Naive thymus-derived CD4-positive, alpha-beta T cell (primary cell): ENCODE results near the gene ZBTB39. TPM values are rescaled to one million over a fixed set of nuclear protein-coding genes. Genes with fewer than 3 reads are reported as not detected.

Experiments
- ATAC-seq: fragments of 150-1000 bp; cut with Tn5 transposase; 2 replicates; pipeline ENCODE4 v1.10.0; 2021; ENCODE audit warnings: mild to moderate bottlenecking, moderate library complexity
- CTCF ChIA-PET: fragments of 350-600 bp; sonication (Branson Sonifier 250); formaldehyde crosslinking; loops from one replicate; lab custom pipeline; 2021; ENCODE audit warnings: antibody characterized with exemption; lab: Charles Lee
- POLR2A ChIA-PET: fragments of 350-600 bp; sonication (Branson Sonifier 250); formaldehyde crosslinking; loops from one replicate; lab custom pipeline; 2021; ENCODE audit warnings: antibody characterized with exemption, inconsistent platforms; lab: Charles Lee
- DNase-seq, 9 donors: peaks; one replicate each; pipeline versions ENCODE4 v3.0.0 to v3.0.0-alpha.2; 2020 to 2022; ENCODE audit warnings: mixed read lengths in 1 of 9
- H3K27ac ChIP-seq: one replicate; pipeline ENCODE4 v1.7.0; 2013; ENCODE audit warnings: mild to moderate bottlenecking, low read depth, low read length, moderate library complexity
- H3K27me3 ChIP-seq, 2 donors: one replicate each; pipeline ENCODE4 v1.7.0; 2013; ENCODE audit warnings: low read length in 2 of 2, mild to moderate bottlenecking in 2 of 2, moderate library complexity in 2 of 2; ENCODE audit not compliant: control insufficient read depth in 2 of 2, insufficient read depth in 2 of 2
- H3K36me3 ChIP-seq, 3 experiments: 1 replicate in 2 of 3; 2 replicates in 1 of 3; pipeline ENCODE4 v1.7.0; 2013; ENCODE audit warnings: low read length in 3 of 3, mild to moderate bottlenecking in 3 of 3, moderate library complexity in 1 of 3; ENCODE audit not compliant: insufficient read depth in 3 of 3, control insufficient read depth in 2 of 3
- H3K4me1 ChIP-seq, 2 donors: one replicate each; pipeline ENCODE4 v1.7.0; 2013; ENCODE audit warnings: low read length in 2 of 2, mild to moderate bottlenecking in 2 of 2, moderate library complexity in 1 of 2; ENCODE audit not compliant: control insufficient read depth in 2 of 2, insufficient read depth in 2 of 2
- H3K4me3 ChIP-seq: 2 replicates; pipeline ENCODE4 v1.7.0; 2013; ENCODE audit warnings: mild to moderate bottlenecking, low read length
- H3K9me3 ChIP-seq, 3 experiments: 1 replicate in 2 of 3; 2 replicates in 1 of 3; pipeline ENCODE4 v1.7.0; 2013; ENCODE audit warnings: low read length in 3 of 3; ENCODE audit not compliant: control insufficient read depth in 2 of 3
- H3K27ac Mint-ChIP-seq, 9 donors: one replicate each; pipeline ENCODE4 v1.8.0; 2020 to 2022; ENCODE audit warnings: mixed read lengths in 9 of 9, mild to moderate bottlenecking in 8 of 9, moderate library complexity in 5 of 9, inconsistent platforms in 2 of 9
- H3K27me3 Mint-ChIP-seq, 5 donors: one replicate each; pipeline ENCODE4 v1.8.0; 2021 to 2022; ENCODE audit warnings: mixed read lengths in 5 of 5, mild to moderate bottlenecking in 1 of 5
- H3K36me3 Mint-ChIP-seq, 5 donors: one replicate each; pipeline ENCODE4 v1.8.0; 2020 to 2022; ENCODE audit warnings: mixed read lengths in 5 of 5, mild to moderate bottlenecking in 3 of 5, inconsistent platforms in 1 of 5
- H3K4me1 Mint-ChIP-seq, 7 donors: one replicate each; pipeline ENCODE4 v1.8.0; 2020 to 2022; ENCODE audit warnings: mixed read lengths in 7 of 7, mild to moderate bottlenecking in 3 of 7, inconsistent platforms in 1 of 7
- H3K4me3 Mint-ChIP-seq, 10 donors: one replicate each; pipeline ENCODE4 v1.8.0; 2020 to 2022; ENCODE audit warnings: mild to moderate bottlenecking in 10 of 10, mixed read lengths in 10 of 10, moderate library complexity in 6 of 10, inconsistent platforms in 2 of 10
- H3K9me3 Mint-ChIP-seq, 11 donors: one replicate each; pipeline ENCODE4 v1.8.0; 2020 to 2022; ENCODE audit warnings: mixed read lengths in 11 of 11, mild to moderate bottlenecking in 4 of 11, inconsistent platforms in 1 of 11, moderate library complexity in 1 of 11
- intact Hi-C, 2 donors: fragments of 100-400 bp; cut with micrococcal nuclease; formaldehyde crosslinking; loops; one replicate each; pipeline ENCODE4 v1.15.1; 2023
- polyA plus RNA-seq, 2 donors: library from polyadenylated mRNA; unstranded; fragments of 300-500 nt; fragmentation: Illumina TruSeq; gene quantifications; one replicate each; pipeline ENCODE4 v1.2.3, GENCODE V29; 2021
- total RNA-seq, 6 experiments: library from RNA in 5 of 6; stranded (reverse) in 5 of 6; gene quantifications; 1 replicate in 5 of 6; 2 replicates in 1 of 6; pipeline ENCODE4 v1.2.3 and lab custom pipeline; 2021 to 2026

The ZBTB39 gene
- total and polyA plus RNA-seq, 7 experiments from 2014 or later: 2.2 to 12.9 (median 8.2) TPM

- intact Hi-C loops: no loop called here
- Mint-ChIP-seq H3K4me3 (no peak overlapping the region), H3K4me1 (peaks cover 0 to 29% (median 16%) of the 10 kb centered on the region in 7 donors), H3K27me3 (peaks cover 0 to 2% (median 0%) of the 10 kb centered on the region in 5 donors), H3K27ac (no peak overlapping the region), H3K36me3 (no peaks in the 10 kb centered on the region), H3K9me3 (peaks cover 0 to 2% (median 0%) of the 10 kb centered on the region in 11 donors)
- H3K27ac ChIP-seq: no peak overlapping the region
- ATAC-seq: no peak
- no peaks in the 10 kb centered on the region for H3K36me3 ChIP-seq
- no peak for DNase-seq
- no peaks in the 10 kb centered on the region for H3K9me3 ChIP-seq
- peaks cover 0 to under 1% of the 10 kb centered on the region in 2 donors for H3K4me1 ChIP-seq
- no peak overlapping the region for H3K4me3 ChIP-seq
- ChIA-PET CTCF (interaction anchor here (1.3 kb wide), 1 partner anchor 20 kb away, joined by 5 read pairs; no protein-coding TSS in a partner anchor), POLR2A (interaction anchor here (0.6 to 1.1 kb wide), 2 partner anchors 9 to 26 kb away, joined by 3 to 4 read pairs; no protein-coding TSS in a partner anchor)
- no peaks in the 10 kb centered on the region for H3K27me3 ChIP-seq
Measured at GRCh38 chr12:57037264-57037663, 30.9 kb upstream of the ZBTB39 start.

DNA sequence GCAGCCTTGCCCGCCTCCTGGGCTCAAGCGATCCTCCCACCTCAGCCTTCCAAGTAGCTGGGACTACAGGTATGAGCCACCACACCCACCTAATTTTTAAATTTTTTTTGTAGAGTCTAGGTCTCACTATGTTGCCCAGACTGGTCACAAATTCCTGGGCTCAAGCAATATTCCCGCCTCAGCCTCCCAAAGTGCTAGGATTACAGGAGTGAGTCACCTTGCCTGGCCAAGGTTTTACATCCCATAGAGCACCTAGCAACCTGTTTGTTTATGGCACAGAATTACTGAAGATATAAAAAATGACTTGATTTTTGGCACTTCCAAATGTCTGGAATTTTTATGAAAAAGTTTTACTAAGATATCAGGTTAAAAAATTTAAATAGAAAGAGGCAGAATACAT is 27.1 kb upstream of the ZBTB39 start:
- Histone ChIP-seq H3K27ac (no peak overlapping the region), H3K4me3 (no peak overlapping the region), H3K36me3 (no peaks in the 10 kb centered on the region), H3K4me1 (peaks cover 6 to 25% of the 10 kb centered on the region in 2 donors), H3K9me3 (no peaks in the 10 kb centered on the region), H3K27me3 (no peaks in the 10 kb centered on the region)
- Mint-ChIP-seq H3K4me3 (no peak overlapping the region), H3K27ac (peak overlapping the region in 1 of 9 donors; percentile 43), H3K9me3 (peaks cover 0 to 2% (median 0%) of the 10 kb centered on the region in 11 donors), H3K36me3 (no peaks in the 10 kb centered on the region), H3K4me1 (peaks cover 18 to 52% (median 33%) of the 10 kb centered on the region in 7 donors), H3K27me3 (no peaks in the 10 kb centered on the region)
- no peak for ATAC-seq
- ChIA-PET POLR2A (interaction anchor here (1.1 to 2.7 kb wide), 5 partner anchors 12 to 78 kb away, joined by 3 to 7 read pairs (median 5); no protein-coding TSS in a partner anchor), CTCF (interaction anchor here (1.0 to 11.4 kb wide), 4 partner anchors 12 to 91 kb away, joined by 3 to 110 read pairs (median 24); partner anchors contain the start of gene ZBTB39)
- no peak for DNase-seq
- intact Hi-C loops: no loop called here

- no peaks in the 10 kb centered on the region for H3K27me3 ChIP-seq
- H3K27ac ChIP-seq: no peak overlapping the region
- CTCF ChIA-PET: interaction anchor here (1.3 to 11.4 kb wide), 8 partner anchors 13 to 151 kb away, joined by 3 to 110 read pairs (median 9); partner anchors contain the start of gene ZBTB39
- POLR2A ChIA-PET: interaction anchor here (0.8 to 2.7 kb wide), 9 partner anchors 10 to 80 kb away, joined by 3 to 13 read pairs (median 5); partner anchors contain the start of genes STAT6 and TAC3
- no peaks in the 10 kb centered on the region for H3K36me3 Mint-ChIP-seq
- peaks cover 26 to 64% (median 47%) of the 10 kb centered on the region in 7 donors for H3K4me1 Mint-ChIP-seq
- H3K9me3 Mint-ChIP-seq: peaks cover 0 to 2% (median 0%) of the 10 kb centered on the region in 11 donors
- DNase-seq: no peak
- intact Hi-C loops: loop anchor here (1.0 to 2.0 kb wide), 4 partner anchors 11 to 31 kb away; no protein-coding TSS in a partner anchor
- H3K36me3 ChIP-seq: no peaks in the 10 kb centered on the region
- ATAC-seq: no peak
- H3K4me1 ChIP-seq: peaks cover 6 to 42% of the 10 kb centered on the region in 2 donors
- peak overlapping the region; percentile 48 to 94 (median 69) for H3K27ac Mint-ChIP-seq
- H3K4me3 ChIP-seq: no peak overlapping the region
- no peaks in the 10 kb centered on the region for H3K9me3 ChIP-seq
- no peaks in the 10 kb centered on the region for H3K27me3 Mint-ChIP-seq
- H3K4me3 Mint-ChIP-seq: peak overlapping the region in 6 of 10 donors; percentile 50 to 80 (median 64)
Measured at GRCh38 chr12:57031789-57032188, 25.4 kb upstream of the ZBTB39 start.

GRCh38 chr12:57031138-57031725 is 24.9 kb upstream of the ZBTB39 start:
- intact Hi-C loops: loop anchor here (1.0 to 2.0 kb wide), 4 partner anchors 11 to 31 kb away; no protein-coding TSS in a partner anchor
- Histone ChIP-seq H3K9me3 (no peaks in the 10 kb centered on the region), H3K36me3 (no peaks in the 10 kb centered on the region), H3K27ac (no peak overlapping the region), H3K4me3 (no peak overlapping the region), H3K27me3 (no peaks in the 10 kb centered on the region), H3K4me1 (peaks cover 6 to 44% of the 10 kb centered on the region in 2 donors)
- ChIA-PET CTCF (interaction anchor here (0.8 to 11.4 kb wide), 9 partner anchors 10 to 81 kb away, joined by 3 to 110 read pairs (median 8); partner anchors contain the start of gene ZBTB39), POLR2A (interaction anchor here (0.8 to 2.7 kb wide), 8 partner anchors 9 to 80 kb away, joined by 3 to 13 read pairs (median 6); partner anchors contain the start of genes STAT6 and TAC3)
- H3K27me3 Mint-ChIP-seq: no peaks in the 10 kb centered on the region
- peak in 6 of 9 donors; percentile 26 to 55 (median 41) for DNase-seq
- H3K36me3 Mint-ChIP-seq: no peaks in the 10 kb centered on the region
- H3K4me1 Mint-ChIP-seq: peaks cover 26 to 70% (median 53%) of the 10 kb centered on the region in 7 donors
- peak overlapping the region; percentile 18 to 80 (median 66) for H3K4me3 Mint-ChIP-seq
- peak overlapping the region; percentile 44 to 94 (median 69) for H3K27ac Mint-ChIP-seq
- H3K9me3 Mint-ChIP-seq: peaks cover 0 to 2% (median 0%) of the 10 kb centered on the region in 11 donors
- peak; percentile 75 for ATAC-seq

DNA sequence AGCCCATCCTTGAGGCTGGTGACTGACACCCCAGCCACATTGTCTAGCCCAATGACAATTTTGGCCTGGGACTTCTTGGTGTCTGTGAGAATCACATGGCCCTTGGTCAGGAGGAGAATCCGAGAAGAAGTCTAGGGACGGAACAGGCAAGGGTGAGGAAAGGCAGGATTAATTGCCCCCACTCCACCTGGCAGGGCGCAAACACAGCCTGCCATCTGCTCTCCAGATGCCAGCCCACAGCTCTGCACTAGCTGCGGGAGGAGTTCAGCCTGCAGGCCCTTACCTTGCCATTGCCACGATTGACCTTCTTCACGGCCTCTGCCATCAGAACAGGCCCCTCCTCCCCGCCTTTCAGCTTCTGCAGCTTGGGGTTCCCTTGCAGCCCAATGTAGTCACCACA is 23.1 kb upstream of the ZBTB39 start:
- Mint-ChIP-seq H3K4me3 (peak overlapping the region in 3 of 10 donors; percentile 9 to 76 (median 18)), H3K36me3 (no peaks in the 10 kb centered on the region)

GRCh38 chr12:57027805-57028153 is 21.4 kb upstream of the ZBTB39 start:
- Mint-ChIP-seq H3K9me3 (peaks cover 0 to 3% (median 0%) of the 10 kb centered on the region in 11 donors), H3K27ac (peak overlapping the region in 8 of 9 donors; percentile 48 to 95 (median 85)), H3K27me3 (no peaks in the 10 kb centered on the region), H3K36me3 (peaks cover 0 to 4% (median 0%) of the 10 kb centered on the region in 5 donors), H3K4me1 (peaks cover 26 to 81% (median 62%) of the 10 kb centered on the region in 7 donors), H3K4me3 (peak overlapping the region in 9 of 10 donors; percentile 9 to 83 (median 60))
- intact Hi-C loops: no loop called here
- H3K27me3 ChIP-seq: no peaks in the 10 kb centered on the region
- H3K9me3 ChIP-seq: no peaks in the 10 kb centered on the region
- H3K27ac ChIP-seq: peak overlapping the region; percentile 39
- DNase-seq (no peak), ATAC-seq (no peak)
- H3K36me3 ChIP-seq: no peaks in the 10 kb centered on the region
- no peak overlapping the region for H3K4me3 ChIP-seq
- CTCF ChIA-PET: interaction anchor here (0.6 to 11.4 kb wide), 9 partner anchors 20 to 96 kb away, joined by 3 to 110 read pairs (median 4); partner anchors contain the start of genes STAT6 and ZBTB39
- H3K4me1 ChIP-seq: peaks cover 6 to 44% of the 10 kb centered on the region in 2 donors
- POLR2A ChIA-PET: interaction anchor here (0.6 to 2.9 kb wide), 10 partner anchors 9 to 302 kb away, joined by 3 to 14 read pairs (median 5); partner anchors contain the start of genes NACA and STAT6

More for the DNA sequence above, 23.1 kb upstream of the ZBTB39 start:
- ATAC-seq (no peak), DNase-seq (no peak)
- ChIA-PET POLR2A (interaction anchor here (0.9 to 2.6 kb wide), 3 partner anchors 10 to 14 kb away, joined by 3 to 13 read pairs (median 6); no protein-coding TSS in a partner anchor), CTCF (interaction anchor here (1.4 to 11.4 kb wide), 5 partner anchors 18 to 34 kb away, joined by 3 to 110 read pairs (median 10); partner anchors contain the start of gene ZBTB39)
- H3K4me1 ChIP-seq: peaks cover 6 to 44% of the 10 kb centered on the region in 2 donors
- H3K27me3 ChIP-seq: no peaks in the 10 kb centered on the region
- H3K4me3 ChIP-seq: no peak overlapping the region
- H3K27me3 Mint-ChIP-seq: no peaks in the 10 kb centered on the region
- intact Hi-C loops: no loop called here
- H3K36me3 ChIP-seq: no peaks in the 10 kb centered on the region
- H3K4me1 Mint-ChIP-seq: peaks cover 26 to 77% (median 57%) of the 10 kb centered on the region in 7 donors
- no peaks in the 10 kb centered on the region for H3K9me3 ChIP-seq
- H3K27ac ChIP-seq: no peak overlapping the region
- H3K27ac Mint-ChIP-seq: peak overlapping the region in 4 of 9 donors; percentile 18 to 66 (median 34)
- peaks cover 0 to 2% (median 0%) of the 10 kb centered on the region in 11 donors for H3K9me3 Mint-ChIP-seq
